Measurements from ENCODE around the gene IRF5. TPM values are rescaled to one million over a fixed set of nuclear protein-coding genes. Genes with fewer than 3 reads are reported as not detected.

The IRF5 gene
- total RNA-seq, 1 donor from 2014 or later, result 3.9 TPM

- no peak for DNase-seq (ENCODE audit: low spot score)
- Mint-ChIP-seq H3K9me3 (ENCODE audit: unreplicated experiment) (no peaks in the 10 kb centered on the region), H3K27me3 (ENCODE audit: unreplicated experiment) (peaks cover 5% of the 10 kb centered on the region), H3K36me3 (ENCODE audit: low read depth, unreplicated experiment) (peaks cover 6% of the 10 kb centered on the region), H3K4me3 (ENCODE audit: unreplicated experiment) (no peak overlapping the region), H3K27ac (ENCODE audit: unreplicated experiment) (no peak overlapping the region), H3K4me1 (ENCODE audit: unreplicated experiment) (peaks cover 8% of the 10 kb centered on the region)
- no peak for TF ChIP-seq CTCF (IDR thresholded peaks at IDR 0.05; ENCODE audit: unreplicated experiment)
Measured at GRCh38 chr7:128945668-128946366, 8.1 kb downstream of the IRF5 start.

- TF ChIP-seq CTCF (IDR thresholded peaks at IDR 0.05; ENCODE audit: unreplicated experiment), result peak; percentile 26
- H3K27me3 Mint-ChIP-seq (ENCODE audit: unreplicated experiment), result peaks cover 5% of the 10 kb centered on the region
- peaks cover 11% of the 10 kb centered on the region for H3K36me3 Mint-ChIP-seq (ENCODE audit: low read depth, unreplicated experiment)
- H3K4me3 Mint-ChIP-seq (ENCODE audit: unreplicated experiment), result no peak overlapping the region
- H3K9me3 Mint-ChIP-seq (ENCODE audit: unreplicated experiment), result no peaks in the 10 kb centered on the region
- H3K27ac Mint-ChIP-seq (ENCODE audit: unreplicated experiment), result no peak overlapping the region
- no peak for DNase-seq (ENCODE audit: low spot score)
- no peaks in the 10 kb centered on the region for H3K4me1 Mint-ChIP-seq (ENCODE audit: unreplicated experiment)
Measured at GRCh38 chr7:128946936-128947830, 9.5 kb downstream of the IRF5 start.

GRCh38 chr7:128947854-128948253 is 10.1 kb downstream of the IRF5 start:
- peak overlapping the region; percentile 42 for H3K27ac Mint-ChIP-seq (ENCODE audit: unreplicated experiment)
- H3K9me3 Mint-ChIP-seq (ENCODE audit: unreplicated experiment), result no peaks in the 10 kb centered on the region
- peaks cover 11% of the 10 kb centered on the region for H3K36me3 Mint-ChIP-seq (ENCODE audit: low read depth, unreplicated experiment)
- DNase-seq (ENCODE audit: low spot score), result no peak
- H3K27me3 Mint-ChIP-seq (ENCODE audit: unreplicated experiment), result peaks cover 3% of the 10 kb centered on the region
- TF ChIP-seq CTCF (IDR thresholded peaks at IDR 0.05; ENCODE audit: unreplicated experiment), result no peak
- no peak overlapping the region for H3K4me3 Mint-ChIP-seq (ENCODE audit: unreplicated experiment)
- no peaks in the 10 kb centered on the region for H3K4me1 Mint-ChIP-seq (ENCODE audit: unreplicated experiment)

- H3K36me3 Mint-ChIP-seq (ENCODE audit: low read depth, unreplicated experiment), result peaks cover 11% of the 10 kb centered on the region
- no peak overlapping the region for H3K4me3 Mint-ChIP-seq (ENCODE audit: unreplicated experiment)
- H3K27ac Mint-ChIP-seq (ENCODE audit: unreplicated experiment), result no peak overlapping the region
- DNase-seq (ENCODE audit: low spot score), result no peak
- no peaks in the 10 kb centered on the region for H3K4me1 Mint-ChIP-seq (ENCODE audit: unreplicated experiment)
- H3K9me3 Mint-ChIP-seq (ENCODE audit: unreplicated experiment), result no peaks in the 10 kb centered on the region
- peaks cover 3% of the 10 kb centered on the region for H3K27me3 Mint-ChIP-seq (ENCODE audit: unreplicated experiment)
- TF ChIP-seq CTCF (IDR thresholded peaks at IDR 0.05; ENCODE audit: unreplicated experiment), result no peak
Measured at GRCh38 chr7:128948312-128948973, 10.7 kb downstream of the IRF5 start.

Data from endothelial cell (in vitro differentiated cells).